Measurements from ENCODE around the gene SLC38A3. TPM values are rescaled to one million over a fixed set of nuclear protein-coding genes. Genes with fewer than 3 reads are reported as not detected.

Gene SLC38A3
- total RNA-seq, 1 experiment from 2014 or later: 6.0 TPM

DNA sequence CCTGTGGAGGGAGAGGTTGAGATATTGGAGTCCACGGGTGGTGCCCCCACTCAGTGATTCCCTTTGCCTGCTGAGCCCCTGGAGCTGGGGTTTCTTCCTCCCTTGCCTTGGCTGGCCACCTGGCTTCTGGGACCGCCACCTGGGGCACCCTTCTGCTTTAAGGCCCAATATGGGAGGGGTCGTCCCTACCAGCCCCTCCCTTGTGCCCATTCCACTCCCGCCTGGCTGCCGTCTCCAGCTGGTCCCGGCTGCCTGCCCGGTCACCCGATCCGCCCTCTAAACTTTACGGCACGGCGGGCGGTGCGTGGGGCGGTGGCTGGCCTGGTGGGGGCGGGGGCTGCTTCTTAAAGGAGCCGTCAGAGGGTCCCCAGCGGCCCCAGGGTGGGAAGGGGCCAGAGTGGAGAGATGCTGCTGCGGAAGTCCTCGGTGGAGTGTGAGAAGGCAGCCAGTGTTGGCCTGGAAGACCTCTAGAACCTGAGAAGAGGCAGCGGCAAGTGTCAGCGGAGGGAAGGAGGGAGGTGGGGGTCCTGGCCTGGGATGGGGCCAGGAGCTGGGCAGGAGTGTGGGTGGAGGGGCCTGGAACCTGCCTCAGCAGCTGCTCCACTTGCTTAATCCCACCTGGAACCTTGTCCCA lies 62.3 kb downstream of the SLC38A3 start:
- Histone ChIP-seq H3K9me3 (ENCODE audit: control insufficient read depth, insufficient read depth, low read depth, low read length) (no peaks in the 10 kb centered on the region), H3K36me3 (ENCODE audit: control insufficient read depth, insufficient read depth, low read length) (no peaks in the 10 kb centered on the region), H3K27me3 (ENCODE audit: control insufficient read depth, insufficient read depth, low read length) (no peaks in the 10 kb centered on the region), H3K4me1 (ENCODE audit: control insufficient read depth, insufficient read depth, low read length) (peaks cover 8% of the 10 kb centered on the region), H3K27ac (ENCODE audit: low read length) (no peak overlapping the region), H3K4me3 (ENCODE audit: low read depth in 2 of 2, low read length in 2 of 2) (no peak overlapping the region)
- ATAC-seq (no peak), DNase-seq (ENCODE audit: low read depth, low spot score) (no peak)
- intact Hi-C loops (cut with micrococcal nuclease; ENCODE audit: unreplicated experiment) (loop anchor here (10.0 kb wide), 1 partner anchor 73 kb away; the partner anchor contains the start of gene GNAT1), in situ Hi-C loops (cut with HindIII; ENCODE audit: low pct_unique_long_range_greater_than_20kb, low sequenced_read_pairs) (no loop called here)
- ChIA-PET POLR2A (no interaction called here), CTCF (interaction anchor here (0.6 kb wide), 1 partner anchor 57 kb away, joined by 3 read pairs; no protein-coding TSS in a partner anchor)
- TF ChIP-seq, protein P1, sequence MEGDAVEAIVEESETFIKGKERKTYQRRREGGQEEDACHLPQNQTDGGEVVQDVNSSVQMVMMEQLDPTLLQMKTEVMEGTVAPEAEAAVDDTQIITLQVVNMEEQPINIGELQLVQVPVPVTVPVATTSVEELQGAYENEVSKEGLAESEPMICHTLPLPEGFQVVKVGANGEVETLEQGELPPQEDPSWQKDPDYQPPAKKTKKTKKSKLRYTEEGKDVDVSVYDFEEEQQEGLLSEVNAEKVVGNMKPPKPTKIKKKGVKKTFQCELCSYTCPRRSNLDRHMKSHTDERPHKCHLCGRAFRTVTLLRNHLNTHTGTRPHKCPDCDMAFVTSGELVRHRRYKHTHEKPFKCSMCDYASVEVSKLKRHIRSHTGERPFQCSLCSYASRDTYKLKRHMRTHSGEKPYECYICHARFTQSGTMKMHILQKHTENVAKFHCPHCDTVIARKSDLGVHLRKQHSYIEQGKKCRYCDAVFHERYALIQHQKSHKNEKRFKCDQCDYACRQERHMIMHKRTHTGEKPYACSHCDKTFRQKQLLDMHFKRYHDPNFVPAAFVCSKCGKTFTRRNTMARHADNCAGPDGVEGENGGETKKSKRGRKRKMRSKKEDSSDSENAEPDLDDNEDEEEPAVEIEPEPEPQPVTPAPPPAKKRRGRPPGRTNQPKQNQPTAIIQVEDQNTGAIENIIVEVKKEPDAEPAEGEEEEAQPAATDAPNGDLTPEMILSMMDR (IDR thresholded peaks at IDR 0.05): no peak
- TF ChIP-seq, protein P2, sequence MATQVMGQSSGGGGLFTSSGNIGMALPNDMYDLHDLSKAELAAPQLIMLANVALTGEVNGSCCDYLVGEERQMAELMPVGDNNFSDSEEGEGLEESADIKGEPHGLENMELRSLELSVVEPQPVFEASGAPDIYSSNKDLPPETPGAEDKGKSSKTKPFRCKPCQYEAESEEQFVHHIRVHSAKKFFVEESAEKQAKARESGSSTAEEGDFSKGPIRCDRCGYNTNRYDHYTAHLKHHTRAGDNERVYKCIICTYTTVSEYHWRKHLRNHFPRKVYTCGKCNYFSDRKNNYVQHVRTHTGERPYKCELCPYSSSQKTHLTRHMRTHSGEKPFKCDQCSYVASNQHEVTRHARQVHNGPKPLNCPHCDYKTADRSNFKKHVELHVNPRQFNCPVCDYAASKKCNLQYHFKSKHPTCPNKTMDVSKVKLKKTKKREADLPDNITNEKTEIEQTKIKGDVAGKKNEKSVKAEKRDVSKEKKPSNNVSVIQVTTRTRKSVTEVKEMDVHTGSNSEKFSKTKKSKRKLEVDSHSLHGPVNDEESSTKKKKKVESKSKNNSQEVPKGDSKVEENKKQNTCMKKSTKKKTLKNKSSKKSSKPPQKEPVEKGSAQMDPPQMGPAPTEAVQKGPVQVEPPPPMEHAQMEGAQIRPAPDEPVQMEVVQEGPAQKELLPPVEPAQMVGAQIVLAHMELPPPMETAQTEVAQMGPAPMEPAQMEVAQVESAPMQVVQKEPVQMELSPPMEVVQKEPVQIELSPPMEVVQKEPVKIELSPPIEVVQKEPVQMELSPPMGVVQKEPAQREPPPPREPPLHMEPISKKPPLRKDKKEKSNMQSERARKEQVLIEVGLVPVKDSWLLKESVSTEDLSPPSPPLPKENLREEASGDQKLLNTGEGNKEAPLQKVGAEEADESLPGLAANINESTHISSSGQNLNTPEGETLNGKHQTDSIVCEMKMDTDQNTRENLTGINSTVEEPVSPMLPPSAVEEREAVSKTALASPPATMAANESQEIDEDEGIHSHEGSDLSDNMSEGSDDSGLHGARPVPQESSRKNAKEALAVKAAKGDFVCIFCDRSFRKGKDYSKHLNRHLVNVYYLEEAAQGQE (IDR thresholded peaks at IDR 0.05; ENCODE audit: insufficient read depth in 1 of 2, low read depth in 2 of 2, low read length in 1 of 2): no peak
- TF ChIP-seq TCF7L2 (IDR thresholded peaks at IDR 0.05; ENCODE audit: low read depth, low read length) (no peak), POLR2AphosphoS5 (IDR thresholded peaks at IDR 0.05; ENCODE audit: low read depth, low read length) (no peak), SIN3A (IDR thresholded peaks at IDR 0.05; ENCODE audit: borderline replicate concordance, insufficient read depth, low read depth, low read length) (no peak)
- BruUV-seq (replicated peaks): no TSS peak

GRCh38 chr3:50268276-50268675 lies 63.2 kb downstream of the SLC38A3 start:
- Histone ChIP-seq H3K4me1 (ENCODE audit: control insufficient read depth, insufficient read depth, low read length) (peaks cover 8% of the 10 kb centered on the region), H3K4me3 (ENCODE audit: low read depth in 2 of 2, low read length in 2 of 2) (no peak overlapping the region), H3K36me3 (ENCODE audit: control insufficient read depth, insufficient read depth, low read length) (no peaks in the 10 kb centered on the region), H3K9me3 (ENCODE audit: control insufficient read depth, insufficient read depth, low read depth, low read length) (no peaks in the 10 kb centered on the region), H3K27me3 (ENCODE audit: control insufficient read depth, insufficient read depth, low read length) (no peaks in the 10 kb centered on the region), H3K27ac (ENCODE audit: low read length) (no peak overlapping the region)
- in situ Hi-C loops (cut with HindIII; ENCODE audit: low pct_unique_long_range_greater_than_20kb, low sequenced_read_pairs) (no loop called here), intact Hi-C loops (cut with micrococcal nuclease; ENCODE audit: unreplicated experiment) (loop anchor here (10.0 kb wide), 1 partner anchor 73 kb away; the partner anchor contains the start of gene GNAT1)
- BruUV-seq (replicated peaks): no TSS peak
- ChIA-PET CTCF (no interaction called here), POLR2A (no interaction called here)
- ATAC-seq (no peak), DNase-seq (ENCODE audit: low read depth, low spot score) (no peak)
- TF ChIP-seq, protein P2 (IDR thresholded peaks at IDR 0.05; ENCODE audit: insufficient read depth in 1 of 2, low read depth in 2 of 2, low read length in 1 of 2): no peak
- TF ChIP-seq SIN3A (IDR thresholded peaks at IDR 0.05; ENCODE audit: borderline replicate concordance, insufficient read depth, low read depth, low read length): no peak
- TF ChIP-seq, protein P1 (IDR thresholded peaks at IDR 0.05): no peak
- no peak for TF ChIP-seq TCF7L2 (IDR thresholded peaks at IDR 0.05; ENCODE audit: low read depth, low read length)
- no peak for TF ChIP-seq POLR2AphosphoS5 (IDR thresholded peaks at IDR 0.05; ENCODE audit: low read depth, low read length)

Data from Panc1 (cell line).